ENCODE measurements around the gene CABCOCO1.

DNA sequence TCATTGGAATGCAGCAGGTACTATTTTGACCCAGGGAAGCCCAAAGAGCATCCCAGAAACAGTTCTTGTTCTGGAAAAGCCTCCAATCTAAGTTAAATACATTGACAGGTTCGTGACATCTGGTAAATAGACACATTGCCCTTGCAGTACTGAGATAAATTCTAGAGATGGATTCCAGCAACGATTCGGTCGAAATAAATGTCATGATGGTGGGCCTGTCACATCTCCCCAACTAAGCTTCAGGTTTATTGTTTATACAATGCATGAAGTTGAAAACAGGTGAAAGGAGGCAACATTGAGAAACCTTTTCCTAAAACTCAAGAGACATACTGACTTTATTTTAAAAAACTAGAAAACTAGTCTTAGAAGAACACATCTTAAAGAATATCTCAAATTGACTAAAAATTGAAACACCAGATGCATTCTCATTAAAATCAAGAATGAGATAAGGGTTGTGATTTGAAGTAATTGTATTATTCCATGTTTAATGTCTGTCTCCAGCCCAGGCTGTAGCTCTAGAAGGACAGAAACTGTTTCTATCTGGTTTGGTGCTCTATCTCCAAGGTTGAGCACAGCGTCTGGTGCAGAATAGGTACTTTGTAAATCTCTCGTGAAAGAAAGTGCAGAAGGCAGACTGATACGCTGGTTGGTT lies 114.0 kb downstream of the CABCOCO1 start:
- TF ChIP-seq, protein P1, sequence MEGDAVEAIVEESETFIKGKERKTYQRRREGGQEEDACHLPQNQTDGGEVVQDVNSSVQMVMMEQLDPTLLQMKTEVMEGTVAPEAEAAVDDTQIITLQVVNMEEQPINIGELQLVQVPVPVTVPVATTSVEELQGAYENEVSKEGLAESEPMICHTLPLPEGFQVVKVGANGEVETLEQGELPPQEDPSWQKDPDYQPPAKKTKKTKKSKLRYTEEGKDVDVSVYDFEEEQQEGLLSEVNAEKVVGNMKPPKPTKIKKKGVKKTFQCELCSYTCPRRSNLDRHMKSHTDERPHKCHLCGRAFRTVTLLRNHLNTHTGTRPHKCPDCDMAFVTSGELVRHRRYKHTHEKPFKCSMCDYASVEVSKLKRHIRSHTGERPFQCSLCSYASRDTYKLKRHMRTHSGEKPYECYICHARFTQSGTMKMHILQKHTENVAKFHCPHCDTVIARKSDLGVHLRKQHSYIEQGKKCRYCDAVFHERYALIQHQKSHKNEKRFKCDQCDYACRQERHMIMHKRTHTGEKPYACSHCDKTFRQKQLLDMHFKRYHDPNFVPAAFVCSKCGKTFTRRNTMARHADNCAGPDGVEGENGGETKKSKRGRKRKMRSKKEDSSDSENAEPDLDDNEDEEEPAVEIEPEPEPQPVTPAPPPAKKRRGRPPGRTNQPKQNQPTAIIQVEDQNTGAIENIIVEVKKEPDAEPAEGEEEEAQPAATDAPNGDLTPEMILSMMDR (IDR thresholded peaks at IDR 0.05): no peak
- no peak for TF ChIP-seq POLR2A (IDR thresholded peaks at IDR 0.05)

All from gastroesophageal sphincter (tissue), 3 donors.